ENCODE results near the gene IER2. TPM values are rescaled to one million over a fixed set of nuclear protein-coding genes. Genes with fewer than 3 reads are reported as not detected.

The IER2 gene
- total and polyA plus RNA-seq, 2 of the 8 experiments (the other 6 are each of a cell fraction or from before 2014, with no cell fraction given) = 84.5 to 138 TPM

GRCh38 chr19:13152356-13152973 lies 2.3 kb downstream of the IER2 start (continued):
- TF ChIP-seq HDAC6 (IDR thresholded peaks at IDR 0.05; ENCODE audit: low read depth, low read length) (no peak), SIRT6 (IDR thresholded peaks at IDR 0.05; ENCODE audit: low read length) (no peak), SAP30 (IDR thresholded peaks at IDR 0.05; ENCODE audit: insufficient read depth, insufficient replicate concordance, low read length) (no peak), CHD7 (IDR thresholded peaks at IDR 0.05; ENCODE audit: insufficient replicate concordance, low read length) (peak; percentile 46)

Measured in H1 (cell line).